ENCODE results near the gene P3H1. TPM values are rescaled to one million over a fixed set of nuclear protein-coding genes. Genes with fewer than 3 reads are reported as not detected.

Gene P3H1
- total and polyA plus RNA-seq, 5 donors from 2014 or later = 12.6 to 30.4 (median 15.6) TPM

Other genes with a start within 250 kb of the P3H1 start
- 29.6 TPM for gene PPIH, start 108.6 kb downstream of the P3H1 start, total RNA-seq
- 10 to 100 TPM; 61.8 to 72.9 (median 69.2) TPM for gene PPIH, start 108.6 kb downstream of the P3H1 start, polyA plus RNA-seq
- gene YBX1, start 84.6 kb downstream of the P3H1 start, total RNA-seq = 323 TPM
- 100 to 1,000 TPM in 1 of 4 donors, 10 to 100 TPM in 3; 89.9 to 110 (median 93.1) TPM for gene YBX1, start 84.6 kb downstream of the P3H1 start, polyA plus RNA-seq
- gene CLDN19, start 26.8 kb downstream of the P3H1 start, total RNA-seq = not detected
- not detected for gene CLDN19, start 26.8 kb downstream of the P3H1 start, polyA plus RNA-seq
- 14.3 TPM for gene C1orf50, start 221 bp upstream of the P3H1 start, total RNA-seq
- 10 to 100 TPM in 1 of 4 donors, 1 to 10 TPM in 3; 3.8 to 12.7 (median 6.0) TPM for gene C1orf50, start 221 bp upstream of the P3H1 start, polyA plus RNA-seq
- 1.1 TPM for gene TMEM269, start 18.0 kb upstream of the P3H1 start, total RNA-seq
- gene TMEM269, start 18.0 kb upstream of the P3H1 start, polyA plus RNA-seq = under 1 TPM in 1 of 4 donors, not detected in 3; 0.12 TPM
- 4.9 TPM for gene ERMAP, start 50.1 kb upstream of the P3H1 start, total RNA-seq
- 1 to 10 TPM; 2.8 to 4.1 (median 3.5) TPM for gene ERMAP, start 50.1 kb upstream of the P3H1 start, polyA plus RNA-seq
- 24.4 TPM for gene SVBP, start 50.4 kb upstream of the P3H1 start, total RNA-seq
- gene SVBP, start 50.4 kb upstream of the P3H1 start, polyA plus RNA-seq = 100 to 1,000 TPM in 2 of 4 donors, 10 to 100 TPM in 2; 82.7 to 126 (median 98.9) TPM
- gene ZNF691, start 79.6 kb upstream of the P3H1 start, total RNA-seq = 5.3 TPM
- gene ZNF691, start 79.6 kb upstream of the P3H1 start, polyA plus RNA-seq = 10 to 100 TPM in 1 of 4 donors, 1 to 10 TPM in 3; 7.6 to 13.7 (median 9.7) TPM
- gene SLC2A1, start 191.8 kb upstream of the P3H1 start, total RNA-seq = 60.2 TPM
- 10 to 100 TPM; 22.0 to 25.5 (median 23.6) TPM for gene SLC2A1, start 191.8 kb upstream of the P3H1 start, polyA plus RNA-seq

All from CD4-positive, CD25-positive, alpha-beta regulatory T cell (primary cell).